Stimulated activated CD4-positive, alpha-beta T cell treated with anti-CD3 and anti-CD28 coated beads, Interleukin-15, amount 100 ng/mL, for 24 hours (primary cell): ENCODE data around the gene GJC1.
A peak's percentile ranks its signal among the peaks of the same experiment; 100 is the strongest.

Source experiments
- DNase-seq: peaks from one replicate; pipeline ENCODE4 v3.0.0-alpha.2; 2020

GJC1 gene

GRCh38 chr17:44797802-44798201, 32.3 kb downstream of the GJC1 start:
- DNase-seq = no peak

GRCh38 chr17:44796731-44797130, 33.4 kb downstream of the GJC1 start:
- DNase-seq = no peak

GRCh38 chr17:44795928-44796327, 34.2 kb downstream of the GJC1 start:
- DNase-seq = no peak

- DNase-seq = no peak
Observed at GRCh38 chr17:44795421-44795820, 34.7 kb downstream of the GJC1 start.

GRCh38 chr17:44794851-44795413, 35.2 kb downstream of the GJC1 start:
- DNase-seq = no peak

GRCh38 chr17:44793885-44794842, 35.9 kb downstream of the GJC1 start:
- no peak for DNase-seq

GRCh38 chr17:44792276-44792675, 37.8 kb downstream of the GJC1 start:
- DNase-seq = no peak

GRCh38 chr17:44788139-44788538, 41.9 kb downstream of the GJC1 start:
- no peak for DNase-seq

GRCh38 chr17:44787271-44787940, 42.7 kb downstream of the GJC1 start:
- DNase-seq = no peak

GRCh38 chr17:44786551-44787081, 43.5 kb downstream of the GJC1 start:
- no peak for DNase-seq

GRCh38 chr17:44785921-44786320, 44.2 kb downstream of the GJC1 start:
- no peak for DNase-seq

- no peak for DNase-seq
Observed at GRCh38 chr17:44782326-44782850, 47.7 kb downstream of the GJC1 start.

GRCh38 chr17:44781551-44782325, 48.3 kb downstream of the GJC1 start:
- no peak for DNase-seq

GRCh38 chr17:44780845-44781480, 49.1 kb downstream of the GJC1 start:
- DNase-seq = no peak

GRCh38 chr17:44780161-44780560, 49.9 kb downstream of the GJC1 start:
- no peak for DNase-seq

GRCh38 chr17:44779211-44780025, 50.7 kb downstream of the GJC1 start:
- DNase-seq = peak; percentile 90

GRCh38 chr17:44778656-44779210, 51.4 kb downstream of the GJC1 start:
- no peak for DNase-seq

- DNase-seq = no peak
Observed at GRCh38 chr17:44777394-44778348, 52.4 kb downstream of the GJC1 start.

- DNase-seq = no peak
Observed at GRCh38 chr17:44776628-44777393, 53.3 kb downstream of the GJC1 start.
